ACC112 (cell line): ENCODE measurements around the gene ZDHHC24.
A peak's percentile ranks its signal among the peaks of the same experiment; 100 is the strongest.

Experiments used
- H2AFZ ChIP-seq: fragments of 200-600 bp; sonication (generic); one replicate; pipeline ENCODE4 v1.6.0; 2017; ENCODE audit warnings: antibody characterized with exemption, low read length; ENCODE audit not compliant: unreplicated experiment
- H3K27ac ChIP-seq: fragments of 200-600 bp; sonication (generic); 2 replicates; pipeline ENCODE4 v1.5.1; 2014; ENCODE audit warnings: low read depth, mild to moderate bottlenecking, antibody characterized with exemption, low read length, moderate library complexity
- H3K27me3 ChIP-seq: fragments of 200-600 bp; sonication (generic); 2 replicates; pipeline ENCODE4 v1.6.1; 2014; ENCODE audit warnings: mild to moderate bottlenecking, antibody characterized with exemption, low read length, moderate library complexity, mixed read lengths; ENCODE audit not compliant: insufficient read depth
- H3K36me3 ChIP-seq: fragments of 200-600 bp; sonication (generic); 2 replicates; pipeline ENCODE4 v1.6.1; 2016; ENCODE audit warnings: mild to moderate bottlenecking, antibody characterized with exemption, low read length, moderate library complexity, mixed read lengths; ENCODE audit not compliant: insufficient read depth
- H3K4me1 ChIP-seq: fragments of 200-600 bp; sonication (generic); one replicate; pipeline ENCODE4 v1.6.1; 2016; ENCODE audit warnings: low read length, mixed read lengths; ENCODE audit not compliant: insufficient read depth, unreplicated experiment, control insufficient read depth
- H3K4me3 ChIP-seq: fragments of 200-600 bp; sonication (generic); 2 replicates; pipeline ENCODE4 v1.5.1; 2014; ENCODE audit warnings: mild to moderate bottlenecking, low read depth, low read length
- H3K79me2 ChIP-seq: fragments of 200-600 bp; sonication (generic); one replicate; pipeline ENCODE4 v1.6.0; 2016; ENCODE audit warnings: low read length; ENCODE audit not compliant: control insufficient read depth, unreplicated experiment, insufficient read depth

The ZDHHC24 gene

DNA sequence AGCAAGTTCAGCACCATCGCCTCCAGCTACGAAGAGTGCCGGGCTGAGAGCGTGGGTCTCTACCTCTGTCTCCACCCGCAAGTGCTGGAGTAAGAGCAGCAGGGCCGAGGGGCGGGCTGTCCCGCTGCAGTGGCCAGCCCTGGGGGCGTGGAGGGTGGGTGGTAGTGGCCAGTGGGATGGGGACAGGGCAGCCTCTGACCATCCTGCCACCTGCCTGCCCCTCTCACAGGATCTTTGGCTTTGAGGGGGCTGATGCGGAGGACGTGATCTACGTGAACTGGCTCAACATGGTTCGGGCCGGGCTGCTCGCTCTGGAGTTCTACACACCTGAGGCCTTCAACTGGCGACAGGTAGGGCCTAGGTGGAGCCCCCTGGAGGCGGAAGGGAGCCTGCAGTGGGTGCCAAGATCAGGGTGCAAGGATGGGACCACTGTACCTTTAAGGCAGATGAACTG is 50.4 kb downstream of the ZDHHC24 start:
- Histone ChIP-seq H3K4me3 (no peak overlapping the region), H3K79me2 (no peaks in the 10 kb centered on the region), H3K27ac (no peak overlapping the region), H3K27me3 (no peaks in the 10 kb centered on the region), H2AFZ (no peak overlapping the region), H3K36me3 (no peaks in the 10 kb centered on the region), H3K4me1 (no peaks in the 10 kb centered on the region)

DNA sequence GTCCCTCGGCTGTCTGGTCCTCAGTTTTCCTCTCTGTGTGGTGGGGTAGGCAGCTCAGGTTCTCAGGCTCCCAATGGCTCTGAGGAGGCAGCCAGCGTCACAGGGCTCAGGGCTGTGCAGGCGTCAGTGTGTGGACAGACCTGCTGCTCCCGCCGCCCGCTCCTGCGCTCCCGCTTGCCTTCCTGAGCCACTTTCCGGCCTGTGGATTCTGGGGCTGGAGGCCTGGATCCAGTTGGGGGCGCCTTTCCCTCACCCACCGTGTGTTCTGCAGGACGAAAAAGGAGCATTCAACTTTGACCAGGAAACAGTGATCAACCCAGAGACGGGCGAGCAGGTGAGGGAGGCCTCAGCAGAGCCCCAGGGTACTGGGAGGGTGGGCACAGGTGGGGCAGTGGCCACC is 50.9 kb downstream of the ZDHHC24 start:
- H3K4me1 ChIP-seq: no peaks in the 10 kb centered on the region
- H3K27ac ChIP-seq: no peak overlapping the region
- no peaks in the 10 kb centered on the region for H3K79me2 ChIP-seq
- H3K4me3 ChIP-seq: no peak overlapping the region
- H3K27me3 ChIP-seq: no peaks in the 10 kb centered on the region
- no peaks in the 10 kb centered on the region for H3K36me3 ChIP-seq
- no peak overlapping the region for H2AFZ ChIP-seq

DNA sequence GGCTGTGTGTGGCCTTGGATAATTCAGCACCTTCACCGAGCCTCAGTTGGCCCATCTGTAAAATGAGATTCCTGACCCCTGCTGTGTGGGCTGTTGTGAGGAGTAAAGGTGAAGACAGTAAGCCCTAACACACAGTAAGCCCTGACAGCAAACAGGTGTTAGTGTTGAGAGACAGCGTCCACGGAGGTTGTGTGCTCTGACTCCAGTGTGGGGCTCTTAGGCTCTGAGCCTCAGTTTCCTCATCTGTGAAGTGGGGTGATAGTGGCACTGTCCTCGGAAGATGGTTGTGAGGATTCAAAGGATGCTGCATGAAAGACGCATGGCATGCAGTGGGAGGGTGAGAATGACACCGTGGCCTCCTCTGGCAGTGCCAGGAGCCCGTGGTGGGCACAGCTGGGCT is 51.4 kb downstream of the ZDHHC24 start:
- no peaks in the 10 kb centered on the region for H3K4me1 ChIP-seq
- no peaks in the 10 kb centered on the region for H3K79me2 ChIP-seq
- H3K36me3 ChIP-seq: 0 out of 2 replicates have a peak, but pooled peaks cover under 1% of the 10 kb centered on the region
- no peak overlapping the region for H3K27ac ChIP-seq
- H3K27me3 ChIP-seq: no peaks in the 10 kb centered on the region
- H3K4me3 ChIP-seq: no peak overlapping the region
- H2AFZ ChIP-seq: no peak overlapping the region

DNA sequence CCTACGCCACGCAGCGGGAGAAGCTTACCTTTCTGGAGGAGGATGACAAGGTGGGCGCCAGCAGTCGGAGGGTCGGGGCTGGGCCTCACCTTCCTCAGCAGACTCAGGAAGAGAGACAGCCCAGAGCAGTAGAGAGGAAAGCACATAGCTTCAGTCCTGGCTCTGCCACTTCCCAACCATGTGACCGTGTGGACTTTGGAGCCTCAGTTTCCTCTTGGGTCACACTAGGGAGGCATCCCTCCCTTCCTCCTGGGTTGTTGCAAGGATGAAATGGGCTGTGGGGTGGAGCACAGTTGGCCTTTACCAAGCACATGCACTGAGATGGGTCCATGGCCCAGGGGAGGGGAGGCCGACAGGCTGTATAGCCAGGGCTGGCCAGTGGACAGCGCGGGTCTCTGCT is 52.7 kb downstream of the ZDHHC24 start:
- H3K4me3 ChIP-seq: no peak overlapping the region
- H3K27ac ChIP-seq: no peak overlapping the region
- no peaks in the 10 kb centered on the region for H3K4me1 ChIP-seq
- H3K36me3 ChIP-seq: 0 out of 2 replicates have a peak, but pooled peaks cover 4% of the 10 kb centered on the region
- H3K27me3 ChIP-seq: no peaks in the 10 kb centered on the region
- no peak overlapping the region for H2AFZ ChIP-seq
- no peaks in the 10 kb centered on the region for H3K79me2 ChIP-seq

DNA sequence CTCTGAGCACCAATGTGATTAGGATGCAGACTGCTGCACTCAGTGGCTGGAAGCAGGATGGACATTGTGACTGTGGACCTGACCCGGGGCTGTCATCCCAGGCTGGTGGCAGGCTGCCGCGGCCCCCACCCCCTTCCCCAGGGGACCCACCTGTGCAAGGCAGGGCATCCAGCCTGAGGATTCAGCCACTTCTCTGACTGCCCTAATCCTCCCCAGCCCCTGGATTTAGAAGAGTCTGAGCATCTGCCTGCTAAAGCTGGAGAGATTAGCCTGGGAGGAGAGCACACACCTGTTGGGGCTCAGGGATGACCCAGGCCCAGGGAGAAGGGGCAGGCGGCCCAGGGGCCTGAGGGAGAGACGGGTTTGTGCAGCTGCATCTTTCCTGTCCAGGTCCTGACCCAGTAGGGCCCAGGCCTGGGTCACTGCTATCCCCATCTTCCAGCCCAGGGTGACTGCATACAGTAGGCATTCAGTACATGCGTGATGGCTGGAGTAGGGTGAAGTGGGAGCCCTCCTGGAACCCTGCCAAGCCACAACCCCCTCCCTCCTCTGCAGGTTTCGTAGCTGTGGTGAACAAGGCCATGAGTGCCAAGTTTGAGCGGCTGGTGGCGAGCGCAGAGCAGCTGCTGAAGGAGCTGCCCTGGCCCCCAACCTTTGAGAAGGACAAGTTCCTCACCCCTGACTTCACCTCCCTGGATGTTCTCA is 53.5 kb downstream of the ZDHHC24 start:
- H3K36me3 ChIP-seq: 0 out of 2 replicates have a peak, but pooled peaks cover 4% of the 10 kb centered on the region
- no peaks in the 10 kb centered on the region for H3K4me1 ChIP-seq
- H3K27me3 ChIP-seq: no peaks in the 10 kb centered on the region
- H2AFZ ChIP-seq: no peak overlapping the region
- no peak overlapping the region for H3K4me3 ChIP-seq
- H3K79me2 ChIP-seq: no peaks in the 10 kb centered on the region
- H3K27ac ChIP-seq: no peak overlapping the region

DNA sequence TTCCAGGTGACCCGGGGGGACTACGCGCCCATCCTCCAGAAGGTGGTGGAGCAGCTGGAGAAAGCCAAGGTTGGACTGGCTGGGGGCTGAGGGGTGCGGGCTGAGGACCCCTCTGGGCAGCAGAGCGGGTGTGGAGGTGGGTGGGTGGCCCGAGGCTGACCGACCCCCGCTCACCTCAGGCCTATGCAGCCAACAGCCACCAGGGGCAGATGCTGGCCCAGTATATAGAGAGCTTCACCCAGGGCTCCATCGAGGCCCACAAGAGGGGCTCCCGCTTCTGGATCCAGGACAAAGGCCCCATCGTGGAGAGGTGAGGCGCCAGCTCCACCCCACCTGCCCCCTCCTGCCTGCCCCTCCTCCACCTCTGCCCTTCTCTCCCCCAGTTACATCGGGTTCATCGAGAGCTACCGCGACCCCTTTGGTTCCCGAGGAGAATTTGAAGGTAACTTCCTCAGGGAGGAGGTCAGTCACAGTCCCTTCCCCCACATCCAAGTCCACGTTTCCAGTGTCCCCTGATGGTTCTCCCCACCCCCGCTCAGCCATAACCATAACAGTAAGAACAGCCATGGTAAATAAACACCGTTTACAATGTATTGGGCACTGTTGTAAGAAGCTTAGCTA is 54.4 kb downstream of the ZDHHC24 start:
- Histone ChIP-seq H3K27ac (no peak overlapping the region), H2AFZ (no peak overlapping the region), H3K4me1 (no peaks in the 10 kb centered on the region), H3K27me3 (no peaks in the 10 kb centered on the region), H3K36me3 (0 out of 2 replicates have a peak, but pooled peaks cover 4% of the 10 kb centered on the region), H3K4me3 (no peak overlapping the region), H3K79me2 (no peaks in the 10 kb centered on the region)

DNA sequence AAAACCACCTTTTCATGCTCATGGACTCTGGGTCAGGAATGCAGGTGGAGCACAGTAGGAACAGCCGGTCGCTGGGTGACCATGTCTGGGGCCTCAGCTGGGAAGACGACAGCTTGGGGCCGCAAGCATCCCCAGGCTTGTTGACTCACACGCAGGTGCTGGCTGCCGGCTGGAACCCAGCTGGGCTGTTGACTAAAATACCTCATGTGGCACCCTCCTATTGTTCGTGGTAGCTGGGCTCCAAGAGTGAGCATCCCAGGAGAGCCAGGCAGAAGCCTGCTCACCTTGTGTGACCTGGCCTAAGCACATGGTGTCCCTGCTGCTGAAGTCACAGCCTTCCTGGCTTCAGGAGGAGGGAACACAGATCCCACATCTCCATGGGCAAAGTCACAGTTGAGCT is 56.2 kb downstream of the ZDHHC24 start:
- H3K4me3 ChIP-seq: no peak overlapping the region
- no peaks in the 10 kb centered on the region for H3K27me3 ChIP-seq
- H2AFZ ChIP-seq: no peak overlapping the region
- no peak overlapping the region for H3K27ac ChIP-seq
- H3K4me1 ChIP-seq: no peaks in the 10 kb centered on the region
- no peaks in the 10 kb centered on the region for H3K79me2 ChIP-seq
- 0 out of 2 replicates have a peak, but pooled peaks cover 4% of the 10 kb centered on the region for H3K36me3 ChIP-seq

DNA sequence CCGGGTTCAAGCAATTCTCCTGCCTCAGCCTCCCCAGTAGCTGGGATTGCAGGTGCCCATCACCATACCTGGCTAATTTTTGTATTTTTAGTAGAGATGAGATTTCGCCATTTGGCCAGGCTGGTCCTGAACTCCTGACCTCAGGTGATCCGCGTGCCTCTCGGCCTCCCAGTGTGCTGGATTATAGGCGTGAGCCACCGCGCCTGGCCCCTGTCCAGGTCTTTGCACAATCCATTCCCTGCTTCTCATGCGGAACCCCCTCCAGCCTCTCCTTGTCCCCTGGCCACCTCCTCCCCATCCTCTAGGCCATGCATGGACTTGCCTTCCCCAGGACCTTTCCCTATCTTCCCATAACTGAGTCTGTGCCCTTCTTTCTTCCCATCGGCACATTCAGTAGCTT is 56.9 kb downstream of the ZDHHC24 start:
- no peaks in the 10 kb centered on the region for H3K4me1 ChIP-seq
- H3K27ac ChIP-seq: no peak overlapping the region
- no peaks in the 10 kb centered on the region for H3K27me3 ChIP-seq
- 0 out of 2 replicates have a peak, but pooled peaks cover 4% of the 10 kb centered on the region for H3K36me3 ChIP-seq
- H2AFZ ChIP-seq: no peak overlapping the region
- no peaks in the 10 kb centered on the region for H3K79me2 ChIP-seq
- no peak overlapping the region for H3K4me3 ChIP-seq

DNA sequence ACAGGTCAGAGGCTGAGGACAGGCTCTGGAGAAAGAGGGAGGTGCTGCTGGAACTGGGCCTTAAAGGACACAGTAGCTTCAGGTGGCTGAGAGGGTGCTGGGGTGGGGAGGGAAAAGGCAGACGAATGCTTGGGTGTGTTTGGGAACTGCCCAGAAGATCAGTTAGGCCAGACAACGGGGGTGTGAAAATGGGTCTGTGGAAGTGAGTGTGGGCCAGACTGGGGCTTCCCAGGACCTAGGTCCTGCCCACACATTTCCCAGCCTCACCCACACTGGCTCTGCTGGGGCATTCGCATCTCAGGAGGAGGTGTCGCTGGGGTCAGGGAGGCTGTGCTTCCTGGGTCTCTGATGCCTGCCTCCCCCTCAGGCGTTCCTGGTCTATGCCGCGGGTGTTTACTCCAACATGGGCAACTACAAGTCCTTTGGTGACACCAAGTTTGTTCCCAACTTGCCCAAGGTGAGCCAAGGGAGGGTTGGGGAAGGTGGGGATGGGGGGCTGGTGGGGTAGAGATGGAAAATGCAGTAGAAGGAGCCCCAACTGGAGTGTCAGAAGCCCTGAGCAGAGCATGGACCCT is 61.0 kb downstream of the ZDHHC24 start:
- no peak overlapping the region for H2AFZ ChIP-seq
- no peaks in the 10 kb centered on the region for H3K27me3 ChIP-seq
- H3K27ac ChIP-seq: no peak overlapping the region
- no peak overlapping the region for H3K4me3 ChIP-seq
- H3K4me1 ChIP-seq: no peaks in the 10 kb centered on the region
- 0 out of 2 replicates have a peak, but pooled peaks cover 4% of the 10 kb centered on the region for H3K36me3 ChIP-seq
- H3K79me2 ChIP-seq: no peaks in the 10 kb centered on the region

DNA sequence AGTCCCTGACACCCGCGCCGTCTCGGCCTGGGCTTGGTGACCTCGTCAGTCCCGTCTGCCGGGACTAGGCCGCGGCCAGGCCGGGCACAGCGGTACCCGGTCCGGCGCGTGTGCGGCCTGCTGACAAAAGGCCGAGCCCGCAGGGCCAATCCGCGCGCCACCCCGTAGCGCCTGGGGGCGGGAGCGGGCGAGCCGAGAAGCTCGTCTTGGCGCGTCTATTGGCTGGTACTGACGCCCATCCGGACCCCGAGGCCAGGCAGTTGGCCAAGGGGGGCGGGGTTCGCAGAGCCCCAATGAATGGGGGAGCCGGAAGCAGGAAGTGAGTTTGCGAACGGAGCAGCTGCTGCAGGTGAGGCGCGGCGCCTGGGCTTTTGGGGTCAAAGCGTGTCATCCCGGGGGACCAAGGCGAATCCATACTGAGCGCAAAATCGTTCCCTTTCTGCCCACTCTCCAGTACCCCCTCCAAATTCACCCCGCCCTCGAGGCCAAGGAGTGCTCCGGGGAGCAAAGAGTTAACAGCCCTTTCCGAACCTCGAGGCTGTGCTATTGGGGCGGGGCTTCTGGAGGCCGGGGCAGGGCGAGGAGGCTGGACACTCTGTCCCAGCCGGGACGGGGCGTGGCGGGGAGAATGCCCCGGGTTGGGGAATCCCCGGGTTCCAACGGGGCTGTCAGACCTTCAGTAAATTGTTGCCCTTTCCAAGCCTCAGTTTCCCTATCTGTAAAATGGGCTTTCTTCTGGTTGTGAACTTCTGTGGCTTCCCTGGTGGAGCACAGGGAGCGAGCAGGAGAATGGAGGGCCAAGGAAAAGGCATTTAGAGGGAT is 65.5 kb downstream of the ZDHHC24 start, which contains the start of gene DPP3:
TSS of gene DPP3 (plus strand) at position 318 of the 822 bp plus-strand sequence. CDS start 1,767 bp downstream, outside the sequence.
- Histone ChIP-seq H3K4me1 (peaks cover 5% of the 10 kb centered on the region), H3K27ac (peak within 1 kb of the TSS; percentile 71), H3K4me3 (peak within 1 kb of the TSS; percentile 84), H3K36me3 (no peaks in the 10 kb centered on the region), H3K27me3 (no peaks in the 10 kb centered on the region), H2AFZ (peak within 1 kb of the TSS; percentile 62), H3K79me2 (no peaks in the 10 kb centered on the region)
